ENCODE measurements around the gene NOS3.
"Not testable (repeated sequence)": the region's sequence is repeated elsewhere in the genome, so short reads cannot be mapped to it uniquely, and the experiment has no call there.

The NOS3 gene

DNA sequence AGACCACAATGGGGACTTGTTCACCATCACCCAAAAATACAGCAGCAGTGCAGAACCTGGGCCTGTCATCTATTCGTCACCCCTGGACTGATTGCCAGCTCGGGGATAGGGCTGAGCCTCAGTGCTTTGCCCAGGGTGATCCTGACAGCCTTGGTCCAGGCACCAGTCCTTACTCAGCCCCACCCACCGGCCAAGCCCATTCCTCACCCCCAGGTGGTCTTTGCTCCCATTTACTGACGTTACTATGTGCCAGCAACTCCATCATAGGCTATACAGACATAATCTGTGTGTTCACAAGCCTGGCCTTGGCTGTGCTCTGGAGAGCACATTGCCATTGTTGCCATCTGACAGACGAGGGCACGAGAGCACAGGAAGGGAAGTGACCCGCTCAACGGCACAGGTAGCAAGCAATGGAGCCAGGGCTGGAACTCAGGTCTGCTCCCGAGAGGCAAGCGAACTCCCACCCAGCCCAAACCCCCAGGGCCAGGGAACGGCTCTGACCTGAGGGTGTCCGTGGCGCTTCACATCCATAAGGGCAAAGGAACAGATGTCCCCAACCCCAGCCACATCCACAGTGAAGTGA lies 26.6 kb downstream of the NOS3 start:
- no peak for DNase-seq (ENCODE audit: low read depth, low spot score)

DNA sequence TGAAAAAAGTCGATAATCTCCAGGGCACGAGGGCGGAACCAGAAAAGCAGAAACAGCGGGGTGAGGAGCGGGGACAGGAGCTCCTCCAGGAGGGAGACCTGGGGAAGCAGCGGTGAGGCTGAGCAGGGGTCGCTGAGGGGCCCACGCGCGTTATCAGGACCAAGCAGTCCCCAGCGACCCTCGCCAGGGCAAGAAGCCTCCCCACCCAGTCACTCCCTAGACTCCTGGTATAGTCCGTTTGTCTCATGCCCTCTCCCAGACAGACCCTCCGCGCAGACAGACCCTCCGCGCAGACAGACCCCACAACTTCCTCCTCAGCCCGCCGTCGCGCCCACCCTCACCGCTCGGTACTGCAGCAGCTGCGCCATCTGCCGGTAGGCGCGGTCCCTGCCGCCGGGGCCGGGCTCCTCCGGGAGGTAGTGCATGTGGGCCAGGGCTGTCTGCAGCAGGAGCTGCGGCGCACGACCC lies 27.2 kb downstream of the NOS3 start:
- DNase-seq (ENCODE audit: low read depth, low spot score), result no peak

DNA sequence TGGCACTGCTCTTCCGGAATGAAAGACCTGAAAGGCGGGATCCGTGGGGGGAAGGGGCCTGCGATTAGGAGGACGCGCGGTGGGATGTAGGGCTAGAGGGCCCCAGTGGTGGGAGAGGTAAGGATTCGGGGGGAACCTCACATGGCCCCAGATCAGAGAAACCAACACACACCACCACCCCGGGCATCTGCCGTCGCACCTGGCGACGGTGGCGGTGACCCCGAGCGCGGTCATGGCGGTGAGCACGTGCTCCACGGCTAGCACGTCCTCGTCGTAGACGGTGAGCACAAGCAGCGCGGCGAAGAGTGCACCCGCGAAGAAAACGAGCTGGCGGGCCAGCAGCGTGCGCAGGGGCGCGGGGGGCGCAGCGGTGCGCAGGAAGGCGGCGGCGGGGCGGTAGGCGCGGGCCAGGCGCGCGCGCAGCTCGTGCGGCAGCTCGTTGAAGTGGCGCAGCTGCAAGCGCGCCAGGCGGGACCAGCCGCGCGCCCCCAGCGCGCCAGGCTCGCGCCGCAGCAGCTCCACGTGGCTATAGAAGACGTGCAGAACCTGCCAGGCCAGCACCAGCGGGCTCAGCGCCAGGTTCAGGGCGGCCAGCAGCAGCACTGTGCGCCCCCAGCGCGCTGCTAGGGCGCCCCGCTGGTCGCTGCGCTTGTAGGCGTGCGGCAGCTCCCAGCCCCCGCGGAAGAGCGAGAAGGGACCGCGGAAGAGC lies 27.8 kb downstream of the NOS3 start:
- DNase-seq (ENCODE audit: low read depth, low spot score), result no peak

DNA sequence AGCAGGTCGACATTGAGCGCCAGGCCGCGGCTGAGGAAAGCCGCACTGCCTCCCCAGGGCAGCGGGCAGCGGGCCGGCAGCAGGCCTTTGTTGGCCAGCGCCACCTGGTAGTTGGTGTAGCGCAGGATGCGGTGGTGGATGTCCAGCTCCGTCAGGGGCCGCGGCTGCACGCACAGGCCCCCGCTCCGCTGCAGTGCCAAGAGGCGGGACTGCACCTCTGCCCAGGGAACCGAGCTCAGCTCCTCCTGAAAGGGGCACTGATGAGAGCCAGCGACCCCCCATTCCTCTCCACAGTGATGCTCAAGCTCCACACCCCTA lies 28.3 kb downstream of the NOS3 start:
- DNase-seq (ENCODE audit: low read depth, low spot score), result no peak

DNA sequence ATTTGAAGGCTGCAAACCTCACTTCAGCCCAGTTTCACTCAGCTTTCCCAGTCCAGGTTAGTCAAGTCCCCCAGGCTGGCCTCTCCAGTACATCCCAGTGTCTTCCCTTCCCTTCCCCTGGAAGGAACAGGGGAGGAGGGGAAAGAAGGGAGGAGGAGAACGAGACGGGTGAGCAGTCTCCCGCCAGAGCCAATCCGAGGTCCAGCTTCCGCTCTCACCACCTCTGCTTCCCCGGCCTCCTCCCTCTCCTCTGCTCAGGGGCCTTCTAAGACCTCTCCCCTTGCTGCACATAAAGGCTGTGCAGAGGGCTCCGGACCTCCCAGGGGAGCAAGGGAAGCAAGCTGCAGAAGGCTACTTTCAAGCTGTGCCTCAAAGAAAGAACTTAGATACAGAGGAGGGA lies 29.4 kb downstream of the NOS3 start:
- DNase-seq (ENCODE audit: low read depth, low spot score), result no peak

DNA sequence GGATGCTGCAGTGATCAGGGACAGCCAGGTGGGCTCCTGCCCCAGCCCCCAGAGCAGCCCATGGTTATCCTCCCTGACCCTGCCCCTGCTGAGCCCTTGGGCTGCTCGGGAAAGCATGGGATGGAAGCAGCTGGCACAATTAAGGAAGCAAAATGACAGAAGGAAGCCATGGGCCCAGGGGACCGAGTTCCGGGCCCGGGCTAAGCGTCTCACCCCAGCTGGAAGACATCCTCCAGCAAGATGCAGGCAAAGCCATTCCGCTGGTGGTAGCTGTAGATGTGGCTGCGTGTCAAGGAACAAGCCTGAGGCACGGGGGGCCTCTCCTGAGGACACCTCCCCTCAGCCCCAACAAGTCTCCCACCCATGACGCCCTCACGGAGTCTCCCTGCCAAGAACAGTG lies 32.4 kb downstream of the NOS3 start:
- no peak for DNase-seq (ENCODE audit: low read depth, low spot score)

DNA sequence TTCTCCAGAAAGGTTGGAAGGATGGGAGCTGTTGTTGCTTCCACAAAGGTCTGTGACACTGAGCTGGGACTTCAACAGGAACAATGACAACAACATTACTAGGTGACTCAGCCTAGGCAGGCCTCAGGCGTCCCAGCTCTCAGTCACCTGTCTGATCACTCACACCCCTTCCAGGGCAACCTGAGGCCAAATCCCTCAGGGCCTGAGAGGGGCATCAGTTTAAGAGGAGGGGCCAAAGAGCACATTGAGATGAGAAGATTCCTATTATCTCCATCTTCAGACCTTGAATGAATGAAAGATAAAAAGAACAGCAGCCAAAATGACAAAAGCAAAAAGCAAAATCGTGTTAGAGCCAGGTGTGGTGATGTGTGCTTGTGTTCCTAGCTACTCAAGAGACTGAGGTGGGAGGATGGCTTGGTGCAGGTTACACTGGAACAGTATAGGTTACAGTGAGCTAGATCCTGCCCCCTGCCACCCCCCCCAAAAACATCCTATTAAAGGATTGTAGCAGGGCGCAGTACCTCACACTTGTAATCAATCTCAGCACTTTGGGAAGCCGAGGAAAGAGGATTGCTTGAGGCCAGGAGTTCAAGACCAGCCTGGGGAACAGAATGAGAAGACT lies 33.7 kb downstream of the NOS3 start, which contains the start of gene ATG9B:
Gene ATG9B (minus strand): TSS at position 60 of the 622 bp plus-strand sequence. CDS start 71 bp downstream, outside the sequence.
- no peak for DNase-seq (ENCODE audit: low read depth, low spot score)

DNA sequence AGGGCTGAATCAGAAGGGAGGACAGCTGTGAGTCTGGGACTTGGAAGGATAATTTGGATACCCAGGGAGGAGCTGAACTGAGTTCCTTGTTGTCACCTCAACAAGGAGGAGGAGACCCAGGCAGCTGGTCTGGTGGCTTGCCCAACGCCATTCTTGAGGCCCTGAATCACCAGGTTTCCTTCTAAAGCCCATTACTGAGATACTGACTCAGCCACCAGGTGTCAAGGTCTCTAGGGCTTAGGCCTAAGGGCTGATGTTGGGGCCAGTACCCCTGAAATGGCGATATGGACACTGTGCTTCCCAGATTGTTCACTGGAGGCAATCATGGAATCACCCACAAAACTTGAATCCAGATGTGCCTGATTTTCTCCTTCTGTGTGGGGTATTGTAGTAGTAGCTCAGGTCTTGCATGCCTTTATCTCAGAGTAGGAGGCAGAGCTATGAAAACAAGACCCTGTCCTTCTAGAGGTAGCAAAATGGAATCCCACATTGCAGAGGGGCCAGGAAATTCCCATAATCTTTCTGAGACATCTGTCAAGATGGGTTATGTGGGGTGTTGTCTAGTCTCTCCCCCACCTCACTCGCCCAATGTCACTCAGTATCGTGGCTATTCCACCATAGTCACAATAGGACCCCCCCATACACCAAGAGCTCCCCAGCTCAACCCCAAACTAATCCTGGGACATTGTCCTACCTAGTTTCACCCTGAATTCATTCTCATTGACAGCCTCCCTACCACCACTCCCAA lies 35.3 kb downstream of the NOS3 start:
- DNase-seq (ENCODE audit: low read depth, low spot score), result no peak

DNA sequence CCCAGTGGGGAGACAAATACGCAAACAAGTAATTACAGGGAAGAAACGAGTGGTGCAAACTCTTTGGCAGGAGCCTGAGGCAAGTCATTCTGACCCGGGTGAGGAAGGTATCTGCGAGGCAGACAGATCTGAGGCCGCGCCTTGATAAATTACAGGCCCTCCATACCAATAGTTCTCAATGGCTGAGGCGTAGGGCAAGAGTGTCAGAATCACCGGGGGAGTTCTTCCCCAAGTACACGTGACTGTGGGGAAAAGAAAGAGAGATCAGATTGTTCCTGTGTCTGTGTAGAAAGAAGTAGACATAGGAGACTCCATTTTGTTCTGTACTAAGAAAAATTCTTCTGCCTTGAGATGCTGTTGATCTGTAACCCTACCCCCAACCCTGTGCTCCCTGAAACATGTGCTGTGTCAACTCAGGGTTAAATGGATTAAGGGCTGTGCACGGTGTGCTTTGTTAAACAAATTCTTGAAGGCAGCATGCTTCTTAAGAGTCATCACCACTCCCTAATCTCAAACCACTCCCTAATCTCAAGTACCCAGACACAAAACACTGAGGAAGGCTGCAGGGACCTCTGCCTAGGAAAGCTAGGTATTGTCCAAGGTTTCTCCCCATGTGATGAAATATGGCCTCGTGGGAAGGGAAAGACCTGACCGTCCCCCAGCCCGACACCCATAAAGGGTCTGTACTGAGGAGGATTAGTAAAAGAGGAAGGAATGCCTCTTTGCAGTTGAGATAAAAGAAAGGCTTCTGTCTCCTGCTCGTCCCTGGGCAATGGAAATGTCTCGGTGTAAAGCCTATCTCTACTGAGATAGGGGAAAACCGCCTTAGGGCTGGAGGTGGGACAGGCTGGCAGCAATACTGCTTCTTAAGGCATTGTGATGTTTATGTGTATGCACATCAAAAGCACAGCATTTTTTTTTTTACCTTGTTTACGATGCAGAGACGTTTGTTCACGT lies 36.2 kb downstream of the NOS3 start:
- not testable (repeated sequence) for DNase-seq (ENCODE audit: low read depth, low spot score)

DNA sequence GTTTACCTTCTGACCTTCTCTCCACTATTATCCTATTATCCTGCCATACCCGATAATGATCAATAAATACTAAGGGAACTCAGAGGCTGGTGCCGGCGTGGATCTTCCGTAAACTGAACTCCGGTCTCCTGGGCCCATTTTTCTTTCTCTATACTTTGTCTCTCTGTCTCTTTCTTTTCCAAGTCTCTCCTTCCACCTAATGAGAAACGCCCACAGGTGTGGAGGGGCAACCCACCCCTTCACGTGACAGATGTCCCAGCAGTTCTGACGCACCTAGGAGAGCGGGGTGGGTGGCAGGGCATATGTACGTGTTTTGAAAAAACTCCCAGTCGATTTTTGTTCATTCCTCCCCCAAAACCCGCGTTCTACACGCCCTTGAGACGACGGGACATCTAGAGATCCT lies 36.9 kb downstream of the NOS3 start:
- DNase-seq (ENCODE audit: low read depth, low spot score), result not testable (repeated sequence)

DNA sequence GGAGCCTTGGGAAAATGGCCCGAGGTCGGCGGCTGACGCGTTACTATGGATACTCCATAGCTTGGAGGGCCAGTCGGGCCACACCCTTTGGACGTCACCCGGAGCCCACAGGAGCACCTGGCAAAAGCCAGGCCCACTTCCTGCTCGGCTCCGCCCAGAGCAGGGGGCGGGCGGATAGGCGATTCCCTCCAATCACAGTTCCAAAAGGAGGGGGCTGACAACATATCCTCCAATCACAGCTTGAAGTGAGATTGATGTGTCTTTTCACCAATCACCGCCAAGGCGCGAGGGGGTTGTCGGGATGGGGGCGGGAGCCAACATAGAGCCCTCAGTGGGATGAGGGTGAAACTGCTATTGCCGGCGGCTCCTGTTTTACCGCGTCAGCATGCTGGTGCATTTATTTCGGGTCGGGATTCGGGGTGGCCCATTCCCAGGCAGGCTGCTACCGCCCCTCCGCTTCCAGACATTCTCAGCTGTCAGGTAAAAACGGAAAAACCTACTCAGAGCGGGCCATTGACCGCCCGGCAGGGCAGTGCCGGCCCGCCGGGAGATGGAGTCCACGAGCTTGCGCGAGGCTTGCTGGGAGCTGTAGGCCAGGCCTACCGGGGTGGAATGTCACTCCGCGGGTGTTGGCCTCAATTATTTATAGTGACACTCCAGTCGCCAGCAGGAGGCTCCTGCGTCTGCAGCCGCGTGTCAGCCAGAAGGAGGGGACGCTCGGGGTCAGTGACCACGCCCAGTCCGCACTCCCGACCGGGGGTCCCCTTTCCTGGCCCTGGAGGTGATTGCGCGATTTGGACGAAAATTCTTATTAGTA lies 37.5 kb downstream of the NOS3 start, which contains the start of gene ABCB8:
Gene ABCB8 (plus strand): TSS at position 320 of the 817 bp plus-strand sequence. CDS start 66 bp downstream, at position 386.
- peak; percentile 98 for DNase-seq (ENCODE audit: low read depth, low spot score)

DNA sequence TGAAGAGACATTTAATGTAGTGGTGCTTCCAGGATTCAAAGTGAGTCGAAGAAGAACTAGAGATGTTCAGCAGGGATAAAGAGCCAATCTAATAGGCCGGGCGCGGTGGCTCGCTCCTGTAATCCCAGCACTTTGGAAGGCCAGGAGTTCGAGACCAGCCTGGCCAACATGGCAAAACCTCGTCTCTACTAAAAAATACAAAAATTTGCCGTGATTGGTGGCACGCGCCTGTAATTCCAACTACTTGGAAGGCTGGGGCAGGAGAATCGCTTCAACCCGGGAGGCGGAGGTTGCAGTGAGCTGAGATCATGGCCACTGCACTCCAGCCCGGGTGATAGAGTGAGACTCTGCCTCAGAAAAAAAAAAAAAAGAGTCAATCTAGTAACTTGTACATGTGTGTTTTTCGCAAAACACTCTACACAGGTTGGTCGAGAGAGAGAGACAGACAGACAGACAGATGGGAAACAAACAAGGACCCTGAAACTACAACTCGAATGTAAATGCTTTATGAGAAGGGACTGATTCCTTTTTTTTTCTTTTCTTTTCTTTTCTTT lies 38.2 kb downstream of the NOS3 start:
- DNase-seq (ENCODE audit: low read depth, low spot score), result no peak

DNA sequence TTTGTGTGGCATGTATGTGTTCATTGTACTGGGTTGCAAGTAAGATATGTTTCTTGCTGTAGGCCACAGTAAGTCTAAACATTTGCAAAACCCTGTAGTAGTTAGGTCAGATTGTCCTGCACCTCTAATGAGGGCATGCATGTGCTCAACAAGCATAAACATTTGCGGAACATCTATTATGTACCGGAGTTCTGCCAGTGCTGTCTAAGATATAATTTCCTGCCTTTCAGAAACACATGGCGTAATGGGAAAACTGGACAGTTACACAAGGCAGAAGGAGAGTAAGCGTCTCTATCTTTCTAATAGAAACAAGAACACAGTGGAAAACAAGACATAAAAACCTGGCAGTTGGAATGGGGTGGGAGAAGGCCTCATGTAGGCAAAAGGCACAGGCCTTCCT lies 40.2 kb downstream of the NOS3 start:
- DNase-seq (ENCODE audit: low read depth, low spot score), result no peak

DNA sequence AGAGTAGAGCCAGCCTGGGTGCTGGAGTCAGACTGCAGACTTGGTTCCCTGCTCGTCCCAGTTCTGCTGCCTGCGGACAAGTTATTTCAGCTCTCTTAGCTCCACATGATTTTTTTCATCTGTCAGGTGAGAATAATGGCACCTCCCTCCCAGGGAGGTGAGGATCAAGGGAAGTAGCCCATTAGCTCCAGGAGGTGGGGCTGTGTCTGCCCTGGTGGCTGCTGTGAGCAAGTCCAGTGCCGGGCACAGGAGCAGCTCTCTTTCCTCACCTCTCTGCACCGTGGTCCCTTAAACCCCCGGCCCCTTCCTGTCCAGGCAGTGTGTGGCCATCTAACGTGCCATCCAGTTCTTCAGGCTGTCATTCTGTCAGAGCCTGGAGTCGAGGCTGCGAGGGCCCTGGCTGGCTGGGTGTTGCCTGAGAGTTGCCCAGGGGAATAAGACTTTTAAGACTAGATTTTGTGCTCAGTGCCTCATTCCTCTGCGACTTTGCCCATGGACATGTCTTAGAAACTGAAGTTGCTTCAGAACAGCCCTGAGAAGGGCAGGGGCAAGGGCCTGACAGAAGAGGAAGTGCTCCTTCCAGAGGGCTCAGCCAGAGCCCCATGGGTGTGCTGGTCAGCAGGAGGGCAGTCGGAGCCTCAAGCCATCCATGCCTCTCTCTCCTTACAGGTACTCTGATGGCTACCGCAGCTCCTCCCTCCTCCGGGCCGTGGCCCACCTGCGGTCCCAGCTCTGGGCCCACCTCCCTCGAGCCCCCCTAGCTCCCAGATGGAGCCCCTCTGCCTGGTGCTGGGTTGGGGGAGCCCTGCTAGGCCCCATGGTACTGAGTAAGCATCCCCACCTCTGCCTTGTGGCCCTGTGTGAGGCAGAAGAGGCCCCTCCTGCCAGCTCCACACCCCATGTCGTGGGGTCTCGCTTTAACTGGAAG lies 42.4 kb downstream of the NOS3 start:
- no peak for DNase-seq (ENCODE audit: low read depth, low spot score)

DNA sequence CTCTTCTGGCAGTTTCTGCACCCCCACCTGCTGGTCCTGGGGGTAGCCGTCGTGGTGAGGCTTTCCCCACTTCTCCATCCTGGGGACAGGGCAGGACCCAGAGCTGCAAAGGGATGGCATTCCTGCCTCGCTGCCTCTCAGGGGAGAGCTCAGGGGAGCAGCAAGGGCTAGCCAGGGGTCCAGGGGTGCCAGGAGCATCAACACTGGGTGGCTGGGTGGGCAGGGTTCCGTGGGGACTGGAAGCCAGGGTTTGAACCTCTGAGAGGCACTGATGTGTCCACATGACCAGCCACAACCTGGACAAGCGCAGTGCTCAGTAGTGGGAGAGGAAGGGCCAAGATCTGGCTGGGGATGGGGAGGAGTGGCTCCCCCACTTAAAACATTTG lies 43.0 kb downstream of the NOS3 start:
- no peak for DNase-seq (ENCODE audit: low read depth, low spot score)

DNA sequence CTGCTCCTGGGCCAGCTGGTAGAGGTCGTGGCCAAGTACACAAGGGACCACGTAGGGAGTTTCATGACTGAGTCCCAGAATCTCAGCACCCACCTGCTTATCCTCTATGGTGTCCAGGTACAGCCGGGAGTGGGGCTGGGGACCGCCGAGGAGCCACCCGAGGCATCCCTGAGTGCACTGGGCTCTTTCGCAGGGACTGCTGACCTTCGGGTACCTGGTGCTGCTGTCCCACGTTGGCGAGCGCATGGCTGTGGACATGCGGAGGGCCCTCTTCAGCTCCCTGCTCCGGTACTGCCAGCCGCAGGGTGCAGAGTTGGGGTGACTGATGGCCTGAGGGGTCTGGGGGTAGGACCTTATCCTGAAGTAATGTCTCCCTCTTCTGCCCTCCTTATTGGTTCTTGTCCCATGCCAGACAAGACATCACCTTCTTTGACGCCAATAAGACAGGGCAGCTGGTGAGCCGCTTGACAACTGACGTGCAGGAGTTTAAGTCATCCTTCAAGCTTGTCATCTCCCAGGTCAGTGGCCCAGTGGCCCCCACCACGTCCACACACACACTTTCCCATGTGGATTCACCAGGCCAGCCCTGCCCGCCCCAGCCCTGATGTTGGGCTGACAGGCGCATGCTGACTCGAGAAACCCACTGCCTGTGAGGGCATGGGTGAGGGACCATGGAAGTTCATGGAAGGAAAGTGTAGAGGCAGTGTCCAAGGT lies 43.7 kb downstream of the NOS3 start:
- DNase-seq (ENCODE audit: low read depth, low spot score), result no peak

DNA sequence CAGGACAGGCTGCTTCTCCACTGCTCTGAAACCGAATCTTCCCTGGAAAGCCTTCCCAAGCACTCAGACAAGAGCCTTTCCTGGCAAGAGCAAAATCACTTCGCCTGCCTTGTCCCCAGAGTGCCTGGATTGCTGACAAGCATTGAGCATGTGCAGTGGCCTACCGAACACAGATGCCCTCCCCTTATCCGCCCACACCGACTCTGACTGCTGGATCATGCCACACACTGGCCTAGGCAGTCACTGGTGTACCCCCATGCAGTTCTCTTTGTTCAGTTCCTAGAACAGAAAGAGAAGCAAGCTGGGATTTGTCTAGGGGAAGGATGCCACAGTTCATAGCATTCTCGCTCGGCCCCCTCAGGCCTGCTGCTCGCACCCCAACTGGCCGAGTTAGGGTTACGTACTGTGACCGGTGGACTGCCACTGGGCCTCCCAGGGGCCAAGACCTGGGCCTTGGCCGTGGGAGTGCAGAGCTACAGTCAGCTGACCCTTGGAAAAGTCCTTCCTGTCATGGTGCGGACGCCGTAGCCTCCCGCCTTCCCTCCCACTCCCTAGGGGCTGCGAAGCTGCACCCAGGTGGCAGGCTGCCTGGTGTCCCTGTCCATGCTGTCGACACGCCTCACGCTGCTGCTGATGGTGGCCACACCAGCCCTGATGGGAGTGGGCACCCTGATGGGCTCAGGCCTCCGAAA lies 44.4 kb downstream of the NOS3 start:
- no peak for DNase-seq (ENCODE audit: low read depth, low spot score)

DNA sequence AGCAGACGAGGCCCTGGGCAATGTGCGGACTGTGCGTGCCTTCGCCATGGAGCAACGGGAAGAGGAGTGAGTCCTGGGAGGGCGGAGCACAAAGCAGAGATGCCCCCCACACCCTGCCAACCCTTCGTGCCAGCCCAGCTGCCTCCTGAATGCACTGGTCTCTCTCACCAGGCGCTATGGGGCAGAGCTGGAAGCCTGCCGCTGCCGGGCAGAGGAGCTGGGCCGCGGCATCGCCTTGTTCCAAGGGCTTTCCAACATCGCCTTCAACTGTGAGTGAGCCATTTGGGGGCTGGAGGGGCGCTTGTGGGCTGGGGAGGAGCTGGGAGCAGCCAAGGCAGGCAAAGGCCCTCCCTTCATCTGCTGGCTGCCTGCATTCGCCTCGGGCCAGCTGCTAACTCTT lies 45.1 kb downstream of the NOS3 start:
- DNase-seq (ENCODE audit: low read depth, low spot score), result no peak

Measured in smooth muscle cell of the brain vasculature (primary cell).